HG03064 (cell line): ENCODE data around the gene ATF7IP2.
"Not testable (repeated sequence)": the region's sequence is repeated elsewhere in the genome, so short reads cannot be mapped to it uniquely, and the experiment has no call there.

ENCODE experiments used
- ATAC-seq: cut with Tn5 transposase; IDR thresholded peaks from one replicate; pipeline ENCODE4 v1.9.1; 2021; ENCODE audit warnings: low read depth; ENCODE audit not compliant: unreplicated experiment

The ATF7IP2 gene

GRCh38 chr16:10429299-10429969 lies 43.6 kb downstream of the ATF7IP2 start:
- not testable (repeated sequence) for ATAC-seq

- ATAC-seq, result no peak
Measured at GRCh38 chr16:10441726-10442125, 55.9 kb downstream of the ATF7IP2 start.

- ATAC-seq, result no peak
Measured at GRCh38 chr16:10447289-10447688, 61.4 kb downstream of the ATF7IP2 start.

- not testable (repeated sequence) for ATAC-seq
Measured at GRCh38 chr16:10452208-10453158, 66.6 kb downstream of the ATF7IP2 start.

GRCh38 chr16:10453159-10453510 lies 67.3 kb downstream of the ATF7IP2 start:
- no peak for ATAC-seq

GRCh38 chr16:10465821-10466220 lies 80.0 kb downstream of the ATF7IP2 start:
- ATAC-seq, result no peak

- no peak for ATAC-seq
Measured at GRCh38 chr16:10466313-10466712, 80.5 kb downstream of the ATF7IP2 start.

- ATAC-seq, result no peak
Measured at GRCh38 chr16:10466861-10467260, 81.0 kb downstream of the ATF7IP2 start.

GRCh38 chr16:10476636-10477035 lies 90.8 kb downstream of the ATF7IP2 start:
- not testable (repeated sequence) for ATAC-seq

GRCh38 chr16:10480151-10480550 lies 94.3 kb downstream of the ATF7IP2 start:
- no peak for ATAC-seq

- no peak for ATAC-seq
Measured at GRCh38 chr16:10485159-10485558, 99.3 kb downstream of the ATF7IP2 start.

GRCh38 chr16:10485698-10486382 lies 100.0 kb downstream of the ATF7IP2 start:
- ATAC-seq, result no peak

GRCh38 chr16:10490141-10490540 lies 104.3 kb downstream of the ATF7IP2 start:
- ATAC-seq, result no peak

- no peak for ATAC-seq
Measured at GRCh38 chr16:10493276-10493675, 107.4 kb downstream of the ATF7IP2 start.

GRCh38 chr16:10494343-10495030 lies 108.6 kb downstream of the ATF7IP2 start:
- ATAC-seq, result no peak

- ATAC-seq, result no peak
Measured at GRCh38 chr16:10495031-10495345, 109.1 kb downstream of the ATF7IP2 start.

- ATAC-seq, result no peak
Measured at GRCh38 chr16:10497132-10498101, 111.6 kb downstream of the ATF7IP2 start.

- ATAC-seq, result no peak
Measured at GRCh38 chr16:10500582-10500981, 114.7 kb downstream of the ATF7IP2 start.

GRCh38 chr16:10501016-10501607 lies 115.3 kb downstream of the ATF7IP2 start:
- ATAC-seq, result no peak
